Astrocyte (in vitro differentiated cells and primary cell): Measurements from ENCODE around the gene CPEB2. TPM values are rescaled to one million over a fixed set of nuclear protein-coding genes. Genes with fewer than 3 reads are reported as not detected.

ENCODE experiments used
- DNase-seq: peaks from one replicate; pipeline ENCODE4 v3.0.0-alpha.2; 2010; ENCODE audit warnings: low read depth
- FAIRE-seq: peaks from 2 replicates; lab custom pipeline; 2011; peaks lifted over from hg19 to GRCh38; lab: Jason Lieb, UNC
- H2AFZ ChIP-seq: 2 replicates; pipeline ENCODE4 v1.6.0; 2012; ENCODE audit warnings: low read depth, low read length, inconsistent platforms
- H3K27ac ChIP-seq: 2 replicates; pipeline ENCODE4 v1.5.1; 2011; ENCODE audit warnings: low read depth, low read length, inconsistent platforms
- H3K27me3 ChIP-seq: 2 replicates; pipeline ENCODE4 v1.6.0; 2011; ENCODE audit warnings: low read length, inconsistent platforms; ENCODE audit not compliant: insufficient read depth
- H3K36me3 ChIP-seq: 2 replicates; pipeline ENCODE4 v1.5.1; 2011; ENCODE audit warnings: low read length, inconsistent platforms; ENCODE audit not compliant: insufficient read depth
- H3K4me1 ChIP-seq: 2 replicates; pipeline ENCODE4 v1.5.1; 2011; ENCODE audit warnings: low read length, inconsistent platforms; ENCODE audit not compliant: insufficient read depth
- H3K4me2 ChIP-seq: 2 replicates; pipeline ENCODE4 v1.6.0; 2012; ENCODE audit warnings: low read length, inconsistent platforms
- H3K4me3 ChIP-seq: 2 replicates; pipeline ENCODE4 v1.5.1; 2011; ENCODE audit warnings: low read depth, mild to moderate bottlenecking, low read length, inconsistent platforms; ENCODE audit not compliant: insufficient read depth
- H3K79me2 ChIP-seq: 2 replicates; pipeline ENCODE4 v1.6.0; 2012; ENCODE audit warnings: mild to moderate bottlenecking, low read length, inconsistent platforms; ENCODE audit not compliant: insufficient read depth
- H3K9ac ChIP-seq: 2 replicates; pipeline ENCODE4 v1.6.0; 2012; ENCODE audit warnings: mild to moderate bottlenecking, low read length, inconsistent platforms
- H3K9me3 ChIP-seq: 2 replicates; pipeline ENCODE4 v1.5.1; 2012; ENCODE audit warnings: low read depth, mild to moderate bottlenecking, low read length, inconsistent platforms; ENCODE audit not compliant: insufficient read depth
- H4K20me1 ChIP-seq: 2 replicates; pipeline ENCODE4 v1.6.0; 2012; ENCODE audit warnings: low read length, inconsistent platforms; ENCODE audit not compliant: insufficient read depth
- H3K27ac Mint-ChIP-seq: one replicate; pipeline ENCODE4 v1.8.0; 2021; ENCODE audit warnings: mild to moderate bottlenecking, mixed read lengths; ENCODE audit not compliant: unreplicated experiment
- H3K27me3 Mint-ChIP-seq: one replicate; pipeline ENCODE4 v1.8.0; 2021; ENCODE audit warnings: low read depth, mixed read lengths; ENCODE audit not compliant: unreplicated experiment
- H3K36me3 Mint-ChIP-seq: one replicate; pipeline ENCODE4 v1.8.0; 2021; ENCODE audit warnings: low read depth, mixed read lengths; ENCODE audit not compliant: unreplicated experiment
- H3K4me1 Mint-ChIP-seq: one replicate; pipeline ENCODE4 v1.8.0; 2021; ENCODE audit warnings: low read depth, mixed read lengths; ENCODE audit not compliant: unreplicated experiment
- H3K4me3 Mint-ChIP-seq: one replicate; pipeline ENCODE4 v1.8.0; 2021; ENCODE audit warnings: mild to moderate bottlenecking, moderate library complexity, mixed read lengths; ENCODE audit not compliant: unreplicated experiment
- H3K9me3 Mint-ChIP-seq: one replicate; pipeline ENCODE4 v1.8.0; 2021; ENCODE audit warnings: mild to moderate bottlenecking, mixed read lengths; ENCODE audit not compliant: unreplicated experiment
- EZH2 ChIP-seq: IDR thresholded peaks from 2 replicates; pipeline ENCODE4 v1.6.1; 2012; ENCODE audit warnings: mild to moderate bottlenecking, low read length, inconsistent platforms; ENCODE audit not compliant: insufficient read depth
- total RNA-seq: library from RNA; stranded (reverse); gene quantifications from 2 replicates; pipeline ENCODE4 v1.2.1, GENCODE V29; 2021
- TF ChIP-seq, protein P1 (sequence below): IDR thresholded peaks from 2 replicates; pipeline ENCODE4 v1.5.1; 2011; ENCODE audit warnings: low read depth, mild to moderate bottlenecking, inconsistent platforms, low read length, moderate library complexity; ENCODE audit not compliant: insufficient read depth

Gene CPEB2
- total RNA-seq, 1 donor from 2014 or later: 47.3 TPM

DNA sequence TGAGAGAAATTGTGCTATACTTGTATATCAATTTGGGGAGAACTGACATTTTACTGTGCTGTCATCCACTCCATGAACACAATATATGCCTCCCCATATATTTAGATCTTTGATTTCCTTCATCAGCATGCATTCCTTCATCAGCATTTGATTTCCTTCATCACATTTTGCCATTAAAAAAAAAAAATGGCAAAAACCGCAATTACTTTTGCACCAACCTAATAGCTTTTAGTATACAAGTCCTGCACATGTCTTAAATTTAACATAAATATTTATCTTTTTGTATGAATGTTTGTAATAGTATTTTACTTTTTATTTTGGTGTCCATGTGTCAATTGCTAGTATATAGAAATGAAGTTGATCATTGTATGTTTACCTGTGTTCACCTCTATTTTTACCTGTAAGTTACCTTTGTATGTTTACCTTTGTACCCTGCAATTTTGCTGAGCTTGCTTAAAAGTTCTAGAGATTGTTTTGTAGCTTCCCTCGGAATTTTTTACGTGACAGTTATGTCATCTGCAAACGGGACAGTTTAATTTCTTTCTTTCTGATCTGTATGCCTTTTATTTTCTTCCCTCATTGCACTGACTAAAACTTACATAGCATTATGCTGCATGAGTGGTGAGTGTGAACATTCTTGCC lies 86.2 kb downstream of the CPEB2 start:
- Histone ChIP-seq H3K4me2 (no peak overlapping the region), H3K4me1 (no peaks in the 10 kb centered on the region), H3K9ac (no peak overlapping the region), H3K27ac (no peak overlapping the region), H3K27me3 (no peaks in the 10 kb centered on the region), H3K79me2 (no peaks in the 10 kb centered on the region), H2AFZ (no peak overlapping the region), H4K20me1 (no peaks in the 10 kb centered on the region), H3K4me3 (no peak overlapping the region), H3K9me3 (no peaks in the 10 kb centered on the region), H3K36me3 (no peaks in the 10 kb centered on the region)
- peaks cover 3% of the 10 kb centered on the region for H3K36me3 Mint-ChIP-seq
- H3K27me3 Mint-ChIP-seq: no peaks in the 10 kb centered on the region
- H3K27ac Mint-ChIP-seq: no peak overlapping the region
- no peak overlapping the region for H3K4me3 Mint-ChIP-seq
- TF ChIP-seq, protein P1, sequence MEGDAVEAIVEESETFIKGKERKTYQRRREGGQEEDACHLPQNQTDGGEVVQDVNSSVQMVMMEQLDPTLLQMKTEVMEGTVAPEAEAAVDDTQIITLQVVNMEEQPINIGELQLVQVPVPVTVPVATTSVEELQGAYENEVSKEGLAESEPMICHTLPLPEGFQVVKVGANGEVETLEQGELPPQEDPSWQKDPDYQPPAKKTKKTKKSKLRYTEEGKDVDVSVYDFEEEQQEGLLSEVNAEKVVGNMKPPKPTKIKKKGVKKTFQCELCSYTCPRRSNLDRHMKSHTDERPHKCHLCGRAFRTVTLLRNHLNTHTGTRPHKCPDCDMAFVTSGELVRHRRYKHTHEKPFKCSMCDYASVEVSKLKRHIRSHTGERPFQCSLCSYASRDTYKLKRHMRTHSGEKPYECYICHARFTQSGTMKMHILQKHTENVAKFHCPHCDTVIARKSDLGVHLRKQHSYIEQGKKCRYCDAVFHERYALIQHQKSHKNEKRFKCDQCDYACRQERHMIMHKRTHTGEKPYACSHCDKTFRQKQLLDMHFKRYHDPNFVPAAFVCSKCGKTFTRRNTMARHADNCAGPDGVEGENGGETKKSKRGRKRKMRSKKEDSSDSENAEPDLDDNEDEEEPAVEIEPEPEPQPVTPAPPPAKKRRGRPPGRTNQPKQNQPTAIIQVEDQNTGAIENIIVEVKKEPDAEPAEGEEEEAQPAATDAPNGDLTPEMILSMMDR: no peak
- TF ChIP-seq EZH2: no peak
- H3K4me1 Mint-ChIP-seq: no peaks in the 10 kb centered on the region
- no peak for DNase-seq
- peaks cover 3% of the 10 kb centered on the region for H3K9me3 Mint-ChIP-seq
- FAIRE-seq: no peak

DNA sequence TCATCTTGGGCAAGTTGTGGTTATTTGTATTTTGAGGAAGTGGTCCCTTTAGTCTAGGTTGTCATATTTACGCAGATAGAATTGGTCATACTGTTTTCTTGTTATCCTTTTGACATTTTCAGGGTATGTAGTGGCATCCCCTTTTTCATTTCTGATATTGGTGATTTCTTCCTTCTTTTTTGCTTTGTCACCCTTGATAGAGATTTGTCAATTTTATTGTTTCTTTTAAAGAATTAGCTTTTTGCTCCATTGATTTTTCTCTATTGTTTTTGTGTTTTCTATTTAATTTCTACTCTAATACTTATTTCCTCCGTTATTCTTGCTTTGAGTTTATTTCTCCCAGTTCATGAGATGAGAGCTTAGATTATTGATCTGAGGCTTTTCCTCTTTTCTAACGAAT lies 87.7 kb downstream of the CPEB2 start:
- Histone ChIP-seq H3K79me2 (no peaks in the 10 kb centered on the region), H3K27me3 (no peaks in the 10 kb centered on the region), H3K9ac (no peak overlapping the region), H3K4me1 (no peaks in the 10 kb centered on the region), H4K20me1 (no peaks in the 10 kb centered on the region), H3K9me3 (no peaks in the 10 kb centered on the region), H3K27ac (no peak overlapping the region), H3K4me3 (no peak overlapping the region), H3K36me3 (no peaks in the 10 kb centered on the region), H3K4me2 (no peak overlapping the region), H2AFZ (no peak overlapping the region)
- FAIRE-seq (no peak), DNase-seq (no peak)
- peaks cover 3% of the 10 kb centered on the region for H3K9me3 Mint-ChIP-seq
- no peak for TF ChIP-seq EZH2
- TF ChIP-seq, protein P1: no peak
- no peak overlapping the region for H3K4me3 Mint-ChIP-seq
- H3K27me3 Mint-ChIP-seq: no peaks in the 10 kb centered on the region
- no peak overlapping the region for H3K27ac Mint-ChIP-seq
- peaks cover 3% of the 10 kb centered on the region for H3K36me3 Mint-ChIP-seq
- H3K4me1 Mint-ChIP-seq: no peaks in the 10 kb centered on the region

DNA sequence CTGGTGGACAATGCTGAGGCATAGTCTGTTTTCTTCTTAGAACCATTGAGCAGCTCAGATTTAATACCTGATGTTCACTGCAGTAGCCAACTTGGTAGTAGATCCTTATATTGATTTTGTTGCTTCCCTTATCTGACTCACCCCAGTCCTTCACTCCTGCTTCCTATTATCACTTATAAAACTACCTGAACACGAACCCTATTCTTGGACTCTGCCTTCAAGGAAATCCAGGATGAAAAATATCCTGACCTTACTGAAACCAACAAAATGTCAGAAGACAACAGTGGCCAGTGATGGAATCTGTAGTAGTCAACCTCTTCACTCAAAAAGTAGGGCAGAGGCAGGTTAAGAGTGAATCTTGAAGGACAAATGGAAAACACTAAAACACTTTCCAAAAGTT lies 98.1 kb downstream of the CPEB2 start:
- peaks cover 4% of the 10 kb centered on the region for H3K4me1 ChIP-seq
- no peaks in the 10 kb centered on the region for H3K9me3 ChIP-seq
- no peak overlapping the region for H2AFZ ChIP-seq
- Mint-ChIP-seq H3K4me1 (peaks cover 4% of the 10 kb centered on the region), H3K27me3 (no peaks in the 10 kb centered on the region), H3K4me3 (no peak overlapping the region), H3K9me3 (peaks cover 4% of the 10 kb centered on the region), H3K36me3 (no peaks in the 10 kb centered on the region), H3K27ac (no peak overlapping the region)
- TF ChIP-seq EZH2: no peak
- TF ChIP-seq, protein P1: no peak
- H3K27ac ChIP-seq: no peak overlapping the region
- DNase-seq: no peak
- no peak overlapping the region for H3K4me3 ChIP-seq
- no peak overlapping the region for H3K9ac ChIP-seq
- no peaks in the 10 kb centered on the region for H3K36me3 ChIP-seq
- FAIRE-seq: no peak
- no peaks in the 10 kb centered on the region for H3K79me2 ChIP-seq
- H4K20me1 ChIP-seq: no peaks in the 10 kb centered on the region
- H3K4me2 ChIP-seq: no peak overlapping the region
- no peaks in the 10 kb centered on the region for H3K27me3 ChIP-seq
